Measurements from ENCODE around the gene CTPS1.

The CTPS1 gene

GRCh38 chr1:41003640-41004220, 24.2 kb downstream of the CTPS1 start:
- peak; percentile 89 to 99 for DNase-seq (ENCODE audit: low read depth in 1 of 2, low spot score in 1 of 2)
- Histone ChIP-seq H3K4me3 (replicated peaks; ENCODE audit: insufficient read depth, low read length) (no peak overlapping the region), H3K27me3 (ENCODE audit: insufficient read depth, poor library complexity, severe bottlenecking) (no peaks in the 10 kb centered on the region), H3K27ac (replicated peaks) (peak overlapping the region; percentile 50)
- TF ChIP-seq SPI1 (IDR thresholded peaks at IDR 0.05; ENCODE audit: borderline replicate concordance, low read depth) (peak; percentile 76; the same call in 1 of the 2 replicates), POLR2AphosphoS5 (IDR thresholded peaks at IDR 0.05; ENCODE audit: low read depth) (peak; percentile 94), GABPA (IDR thresholded peaks at IDR 0.05; ENCODE audit: low read depth) (no peak), CTCF (IDR thresholded peaks at IDR 0.05; ENCODE audit: insufficient read depth, low read length) (peak; percentile 47), REST (IDR thresholded peaks at IDR 0.05; ENCODE audit: insufficient replicate concordance, low read depth) (no peak)

GRCh38 chr1:41005876-41006275, 26.4 kb downstream of the CTPS1 start:
- Histone ChIP-seq H3K27me3 (ENCODE audit: insufficient read depth, poor library complexity, severe bottlenecking) (no peaks in the 10 kb centered on the region), H3K27ac (replicated peaks) (no peak overlapping the region), H3K4me3 (replicated peaks; ENCODE audit: insufficient read depth, low read length) (no peak overlapping the region)
- TF ChIP-seq POLR2AphosphoS5 (IDR thresholded peaks at IDR 0.05; ENCODE audit: low read depth) (no peak), CTCF (IDR thresholded peaks at IDR 0.05; ENCODE audit: insufficient read depth, low read length) (no peak), SPI1 (IDR thresholded peaks at IDR 0.05; ENCODE audit: borderline replicate concordance, low read depth) (no peak), GABPA (IDR thresholded peaks at IDR 0.05; ENCODE audit: low read depth) (no peak), REST (IDR thresholded peaks at IDR 0.05; ENCODE audit: insufficient replicate concordance, low read depth) (no peak)
- no peak for DNase-seq (ENCODE audit: low read depth in 1 of 2, low spot score in 1 of 2)

- TF ChIP-seq POLR2AphosphoS5 (IDR thresholded peaks at IDR 0.05; ENCODE audit: low read depth) (peak; percentile 17; the same call in 1 of the 2 replicates), GABPA (IDR thresholded peaks at IDR 0.05; ENCODE audit: low read depth) (no peak)
Observed at GRCh38 chr1:41006942-41007865, 27.7 kb downstream of the CTPS1 start.

GRCh38 chr1:41009466-41009865, 30.0 kb downstream of the CTPS1 start:
- TF ChIP-seq POLR2AphosphoS5 (IDR thresholded peaks at IDR 0.05; ENCODE audit: low read depth) = no peak
- no peak for TF ChIP-seq CTCF (IDR thresholded peaks at IDR 0.05; ENCODE audit: insufficient read depth, low read length)
- TF ChIP-seq GABPA (IDR thresholded peaks at IDR 0.05; ENCODE audit: low read depth) = no peak
- no peak for TF ChIP-seq REST (IDR thresholded peaks at IDR 0.05; ENCODE audit: insufficient replicate concordance, low read depth)
- Histone ChIP-seq H3K4me3 (replicated peaks; ENCODE audit: insufficient read depth, low read length) (no peak overlapping the region), H3K27ac (replicated peaks) (no peak overlapping the region), H3K27me3 (ENCODE audit: insufficient read depth, poor library complexity, severe bottlenecking) (no peaks in the 10 kb centered on the region)
- DNase-seq (ENCODE audit: low read depth in 1 of 2, low spot score in 1 of 2) = no peak

More at GRCh38 chr1:41006942-41007865, 27.7 kb downstream of the CTPS1 start:
- H3K27me3 ChIP-seq (ENCODE audit: insufficient read depth, poor library complexity, severe bottlenecking) = no peaks in the 10 kb centered on the region
- no peak for DNase-seq (ENCODE audit: low read depth in 1 of 2, low spot score in 1 of 2)
- H3K27ac ChIP-seq (replicated peaks) = no peak overlapping the region
- no peak overlapping the region for H3K4me3 ChIP-seq (replicated peaks; ENCODE audit: insufficient read depth, low read length)

All from HL-60 (cell line).